GM12865 (cell line): Measurements from ENCODE around the gene RSAD2.

Source experiments
- DNase-seq: peaks from one replicate; pipeline ENCODE4 v3.0.0; 2010; ENCODE audit warnings: low read depth
- H3K4me3 ChIP-seq: 2 replicates; pipeline ENCODE4 v1.5.1; 2011; ENCODE audit warnings: mild to moderate bottlenecking, low read depth, low read length, control low read depth
- CTCF ChIP-seq: IDR thresholded peaks from 2 replicates; pipeline ENCODE4 v1.5.1; 2011; ENCODE audit warnings: low read length, control low read depth, low read depth, inconsistent platforms; ENCODE audit not compliant: insufficient read depth; ENCODE audit errors: missing control alignments

Gene RSAD2

DNA sequence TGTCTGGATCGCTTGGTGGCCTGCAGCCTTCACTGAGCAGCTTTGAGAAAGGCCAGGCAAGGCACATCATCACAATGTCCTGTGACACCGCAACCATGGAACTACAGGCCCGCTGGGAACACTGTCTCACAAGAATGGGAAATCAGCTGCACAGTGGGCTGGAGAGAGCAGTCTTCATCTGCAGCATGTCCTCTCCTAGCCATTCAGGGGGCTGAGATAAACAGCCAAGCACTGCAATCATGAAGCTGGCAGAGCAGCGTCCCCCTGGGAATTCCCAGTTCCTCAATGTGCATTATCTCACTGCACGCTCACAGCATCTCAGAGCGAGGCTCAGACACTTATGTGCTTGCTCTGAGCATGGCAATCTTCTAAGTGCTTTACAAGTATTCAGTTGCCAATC is 13.8 kb upstream of the RSAD2 start:
- TF ChIP-seq CTCF, result no peak
- no peak overlapping the region for H3K4me3 ChIP-seq
- DNase-seq, result no peak

- TF ChIP-seq CTCF, result no peak
- peak overlapping the region; percentile 66; the same call in 1 of the 2 replicates for H3K4me3 ChIP-seq
- DNase-seq, result no peak
Observed at GRCh38 chr2:6864231-6864754, 13.3 kb upstream of the RSAD2 start.

DNA sequence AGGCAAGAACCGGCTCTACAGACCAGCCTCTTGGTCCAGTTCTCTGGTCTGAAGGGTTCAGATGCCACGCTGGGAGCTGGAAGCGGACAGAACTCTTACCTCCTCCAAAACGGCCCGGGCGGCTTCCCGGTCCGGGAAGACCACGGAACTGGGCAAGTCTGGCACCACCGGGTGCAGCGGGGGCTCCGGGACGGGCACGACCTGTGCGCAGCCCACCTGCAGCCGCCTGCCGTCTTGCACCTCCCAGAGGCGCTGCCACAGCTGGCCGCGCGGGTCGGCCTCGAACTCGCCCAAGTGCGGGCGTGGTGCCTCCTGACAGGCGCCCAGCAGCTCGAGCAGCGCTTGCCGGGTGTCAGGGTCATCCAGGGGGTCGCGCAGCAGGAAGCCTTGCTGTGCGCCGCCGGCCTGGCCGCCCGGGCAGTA is 12.6 kb upstream of the RSAD2 start:
- DNase-seq, result no peak
- H3K4me3 ChIP-seq, result peak overlapping the region; percentile 66
- no peak for TF ChIP-seq CTCF

- H3K4me3 ChIP-seq, result peak within 1 kb of the TSS; percentile 66
- peak; percentile 15 for TF ChIP-seq CTCF
- peak; percentile 85 for DNase-seq
Observed at GRCh38 chr2:6865346-6866274, 12.0 kb upstream of the RSAD2 start, which contains the start of gene CMPK2. Gene CMPK2 (minus strand): TSS chr2:6865907. CDS start chr2:6865696, 211 bp downstream.

DNA sequence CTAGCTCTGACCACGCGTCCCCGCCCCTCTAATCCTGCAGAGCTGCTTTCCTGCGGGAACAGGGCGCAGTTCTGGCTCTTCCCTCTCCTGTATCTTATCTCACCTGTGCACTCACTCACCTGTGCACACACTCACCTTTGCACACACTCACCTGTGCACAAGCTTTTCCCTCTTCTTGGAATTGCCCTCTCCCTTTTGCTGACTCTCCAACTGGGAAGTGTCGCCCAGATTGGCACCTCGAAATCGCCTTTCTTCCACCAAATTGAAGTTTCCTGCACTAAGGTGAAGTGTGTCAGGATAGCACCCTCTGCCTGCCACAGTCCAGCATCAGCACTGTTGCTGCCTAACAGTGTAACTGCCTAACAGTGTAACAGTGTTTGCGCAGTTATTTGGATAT is 11.3 kb upstream of the RSAD2 start:
- peak; percentile 59 for DNase-seq
- peak; percentile 29 for TF ChIP-seq CTCF
- peak overlapping the region; percentile 66 for H3K4me3 ChIP-seq

DNA sequence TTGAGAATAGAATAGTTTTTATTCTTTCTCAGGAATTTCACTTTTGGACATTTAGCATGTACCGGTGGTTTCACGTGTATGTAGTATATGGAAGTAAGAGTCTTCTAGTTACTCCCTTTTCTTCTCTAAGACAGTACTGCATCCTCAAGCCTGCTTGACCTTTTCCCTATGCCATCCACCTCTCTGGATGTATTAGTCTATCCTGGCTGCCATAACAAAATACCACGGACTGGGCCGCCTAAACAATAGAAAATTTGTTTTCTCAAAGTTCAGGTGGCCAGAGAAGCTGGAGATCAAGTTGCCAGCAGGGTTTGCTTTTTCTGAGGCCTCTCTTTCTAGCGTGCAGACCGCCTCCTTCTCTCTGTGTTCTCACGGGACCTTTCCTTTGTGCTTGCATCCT is 10.6 kb upstream of the RSAD2 start:
- no peak for DNase-seq
- H3K4me3 ChIP-seq, result no peak overlapping the region
- TF ChIP-seq CTCF, result no peak

DNA sequence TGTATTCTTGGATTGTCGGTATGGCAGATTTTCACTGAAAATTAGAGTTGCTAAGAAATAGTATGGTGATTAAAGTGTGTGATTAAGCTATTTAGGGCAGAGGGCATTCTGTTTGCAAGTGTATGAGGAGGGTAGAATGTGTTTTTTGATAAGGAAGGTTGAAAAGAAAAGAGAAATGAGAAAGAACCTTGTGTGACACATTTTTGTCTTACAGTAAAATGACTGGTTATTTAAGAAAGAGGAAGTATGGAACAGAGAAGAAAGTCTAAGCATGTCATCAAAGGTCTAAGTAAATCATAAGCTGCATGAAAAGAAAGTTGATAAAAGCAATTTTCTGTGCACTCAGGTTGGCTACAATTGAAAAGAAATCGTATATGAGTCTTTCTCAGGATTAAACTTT is 5.2 kb upstream of the RSAD2 start:
- no peak for TF ChIP-seq CTCF
- no peak for DNase-seq
- no peak overlapping the region for H3K4me3 ChIP-seq
